Measurements from ENCODE around the gene VHLL. TPM values are rescaled to one million over a fixed set of nuclear protein-coding genes. Genes with fewer than 3 reads are reported as not detected.

VHLL gene
- total RNA-seq, 1 experiment from 2014 or later, result not detected

DNA sequence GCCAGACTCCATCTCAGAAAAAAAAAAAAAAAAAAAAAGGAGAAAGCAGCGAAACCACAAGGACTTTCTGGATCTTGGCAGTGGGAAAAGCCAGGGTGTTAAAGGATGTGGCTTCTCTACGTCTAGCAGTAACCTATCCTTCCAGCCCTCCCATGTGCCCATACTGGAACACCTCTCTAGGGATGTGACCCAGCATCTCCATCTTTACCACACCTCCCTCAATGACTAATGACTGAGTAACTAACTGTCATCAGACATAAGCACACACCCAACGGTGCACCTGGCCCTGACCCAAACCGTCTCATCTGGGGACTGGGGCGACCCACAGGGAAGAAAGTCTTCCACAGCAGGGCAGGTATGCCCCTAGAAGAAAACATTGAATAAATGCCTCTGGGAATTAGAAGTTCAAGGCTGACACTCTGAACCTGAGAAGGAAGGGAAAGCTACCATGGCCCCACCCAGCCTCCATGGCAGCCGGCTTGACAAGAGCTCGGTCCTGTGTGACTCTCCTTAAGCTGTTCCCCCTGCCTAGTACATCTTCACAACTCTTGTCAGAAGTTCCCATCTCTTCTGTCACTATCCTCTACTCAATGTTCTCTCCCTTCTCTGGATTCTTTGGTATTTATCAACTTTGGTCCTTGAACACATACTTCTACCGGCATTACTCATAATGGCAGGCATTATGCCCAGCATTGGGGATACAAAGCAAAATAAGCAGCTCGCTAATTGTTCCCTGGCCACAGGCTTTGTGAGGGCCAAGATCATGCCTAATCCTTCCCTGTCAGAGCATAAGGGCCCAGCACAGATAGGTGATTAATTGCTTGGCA lies 36.4 kb downstream of the VHLL start:
- no peaks in the 10 kb centered on the region for H4K20me1 ChIP-seq (ENCODE audit: control insufficient read depth, insufficient read depth, insufficient read length)
- no peak overlapping the region for H2BK15ac ChIP-seq (ENCODE audit: low read depth, low read length)
- H3K4me3 Mint-ChIP-seq, result no peak overlapping the region; a peak in 1 of 5 replicates
- no peak overlapping the region for H4K91ac ChIP-seq (ENCODE audit: insufficient read length, low read depth, low read length)
- H3K18ac ChIP-seq (ENCODE audit: insufficient read length, low read depth, low read length), result no peak overlapping the region
- DNase-seq, result no peak
- H3K56ac ChIP-seq (ENCODE audit: insufficient read length, low read depth, low read length), result no peak overlapping the region
- H3K23me2 ChIP-seq (ENCODE audit: insufficient read length, low read depth, low read length, poor library complexity, severe bottlenecking), result no peaks in the 10 kb centered on the region
- TF ChIP-seq, protein P1, sequence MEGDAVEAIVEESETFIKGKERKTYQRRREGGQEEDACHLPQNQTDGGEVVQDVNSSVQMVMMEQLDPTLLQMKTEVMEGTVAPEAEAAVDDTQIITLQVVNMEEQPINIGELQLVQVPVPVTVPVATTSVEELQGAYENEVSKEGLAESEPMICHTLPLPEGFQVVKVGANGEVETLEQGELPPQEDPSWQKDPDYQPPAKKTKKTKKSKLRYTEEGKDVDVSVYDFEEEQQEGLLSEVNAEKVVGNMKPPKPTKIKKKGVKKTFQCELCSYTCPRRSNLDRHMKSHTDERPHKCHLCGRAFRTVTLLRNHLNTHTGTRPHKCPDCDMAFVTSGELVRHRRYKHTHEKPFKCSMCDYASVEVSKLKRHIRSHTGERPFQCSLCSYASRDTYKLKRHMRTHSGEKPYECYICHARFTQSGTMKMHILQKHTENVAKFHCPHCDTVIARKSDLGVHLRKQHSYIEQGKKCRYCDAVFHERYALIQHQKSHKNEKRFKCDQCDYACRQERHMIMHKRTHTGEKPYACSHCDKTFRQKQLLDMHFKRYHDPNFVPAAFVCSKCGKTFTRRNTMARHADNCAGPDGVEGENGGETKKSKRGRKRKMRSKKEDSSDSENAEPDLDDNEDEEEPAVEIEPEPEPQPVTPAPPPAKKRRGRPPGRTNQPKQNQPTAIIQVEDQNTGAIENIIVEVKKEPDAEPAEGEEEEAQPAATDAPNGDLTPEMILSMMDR (conservative IDR thresholded peaks at IDR 0.05), result no peak
- no peak overlapping the region for H3K27ac ChIP-seq (ENCODE audit: insufficient read length, low read depth, low read length)
- H3K79me1 ChIP-seq (ENCODE audit: insufficient read depth, low read depth, low read length, poor library complexity, severe bottlenecking), result no peaks in the 10 kb centered on the region
- H2BK20ac ChIP-seq (ENCODE audit: low read depth, low read length, poor library complexity, severe bottlenecking), result no peak overlapping the region
- no peak overlapping the region for H3K4me2 ChIP-seq (ENCODE audit: insufficient read depth, insufficient read length, low read length)
- no peak overlapping the region for H2BK12ac ChIP-seq (ENCODE audit: insufficient read length, low read depth, low read length)
- no peaks in the 10 kb centered on the region for H3K9me3 Mint-ChIP-seq
- H2AK5ac ChIP-seq (ENCODE audit: insufficient read length, low read length), result no peak overlapping the region
- H4K5ac ChIP-seq (ENCODE audit: insufficient read length, low read depth, low read length), result no peak overlapping the region
- no peak overlapping the region for H3K14ac ChIP-seq (ENCODE audit: insufficient read depth, low read length)
- peaks cover 68 to 97% (median 88%) of the 10 kb centered on the region in 3 experiments for H3K36me3 Mint-ChIP-seq (ENCODE audit: insufficient read depth in 1 of 3, low read depth in 3 of 3)
- no peaks in the 10 kb centered on the region for H3K4me1 Mint-ChIP-seq
- no peaks in the 10 kb centered on the region for H3K27me3 Mint-ChIP-seq (ENCODE audit: low read depth)
- no peak overlapping the region for H2AFZ ChIP-seq (ENCODE audit: low read length)
- no peaks in the 10 kb centered on the region for H3K27me3 ChIP-seq (ENCODE audit: insufficient read depth, low read length)
- H3T11ph ChIP-seq (ENCODE audit: low read length), result no peak overlapping the region
- H2BK5ac ChIP-seq (ENCODE audit: insufficient read length, low read length), result no peak overlapping the region
- H3K4me1 ChIP-seq (ENCODE audit: insufficient read depth, low read length), result no peaks in the 10 kb centered on the region
- no peak overlapping the region for H4K8ac ChIP-seq (replicated peaks; ENCODE audit: insufficient read length, low read depth, low read length)
- WGBS (ENCODE audit: extremely low coverage, insufficient read length, low lambda C conversion rate), result no CpG with 5 or more reads among the region's 9 CpGs
- H3K9me3 ChIP-seq (ENCODE audit: control insufficient read depth, low read depth, low read length), result no peaks in the 10 kb centered on the region
- no peak overlapping the region for H2BK120ac ChIP-seq (ENCODE audit: low read depth, low read length, poor library complexity, severe bottlenecking)
- H3K23ac ChIP-seq (ENCODE audit: insufficient read length, low read depth, low read length), result no peak overlapping the region
- no peaks in the 10 kb centered on the region for H3K79me2 ChIP-seq (ENCODE audit: insufficient read depth, low read length)
- no peak overlapping the region for H3K9ac ChIP-seq (ENCODE audit: extremely low read depth, insufficient read length, low read length)
- H3K4ac ChIP-seq (ENCODE audit: low read depth, low read length), result no peak overlapping the region
- H3K27ac Mint-ChIP-seq, result no peak overlapping the region; a peak in 1 of 7 replicates
